Right lobe of liver (tissue), 6 donors: ENCODE measurements around the gene PRM2. TPM values are rescaled to one million over a fixed set of nuclear protein-coding genes. Genes with fewer than 3 reads are reported as not detected.

Experiments used
- ATAC-seq, 4 donors: fragments of 200-7000 bp; cut with Tn5 transposase; one replicate each; pipeline ENCODE4 v1.9.1; 2020; ENCODE audit warnings: mild to moderate bottlenecking in 4 of 4, moderate library complexity in 4 of 4
- DNase-seq, 3 donors: peaks; one replicate each; pipeline ENCODE4 v3.0.0-alpha.2; 2020
- H3K27ac ChIP-seq, 3 donors: fragments of 200-600 bp; one replicate each; pipeline ENCODE4 v1.8.0; 2022
- H3K27me3 ChIP-seq, 2 donors: fragments of 200-600 bp; one replicate each; pipeline ENCODE4 v1.8.0; 2022
- H3K36me3 ChIP-seq, 4 donors: fragments of 200-600 bp; sonication (generic) in 1 of 4; one replicate each; pipeline versions ENCODE4 v1.5.1 to v1.8.0; 2017 to 2022; ENCODE audit warnings: control low read depth in 1 of 4
- H3K4me1 ChIP-seq, 4 donors: fragments of 200-600 bp; sonication (generic) in 1 of 4; one replicate each; pipeline versions ENCODE4 v1.5.1 to v1.8.0; 2017 to 2022; ENCODE audit warnings: control low read depth in 1 of 4
- H3K4me3 ChIP-seq, 3 donors: fragments of 200-600 bp; one replicate each; pipeline ENCODE4 v1.8.0; 2022
- H3K9me3 ChIP-seq, 4 donors: fragments of 200-600 bp; sonication (generic) in 1 of 4; one replicate each; pipeline versions ENCODE4 v1.5.1 to v1.8.0; 2017 to 2022; ENCODE audit warnings: control low read depth in 1 of 4
- CTCF ChIP-seq, 4 donors: fragments of 200-600 bp in 3 of 4; fragments of 450-650 bp in 1 of 4; IDR thresholded peaks; one replicate each; pipeline versions ENCODE4 v1.5.1 to v1.8.0; 2016 to 2022; ENCODE audit warnings: antibody characterized with exemption in 4 of 4, mild to moderate bottlenecking in 2 of 4
- POLR2A ChIP-seq: fragments of 450-650 bp; IDR thresholded peaks from one replicate; pipeline ENCODE4 v1.6.1; 2017; ENCODE audit warnings: antibody characterized with exemption, mild to moderate bottlenecking
- WGBS: methylation state at CpG from one replicate; pipeline ENCODE4 v1.1.6; 2018; ENCODE audit warnings: low coverage, low lambda C conversion rate; ENCODE audit not compliant: insufficient coverage; ENCODE audit errors: missing lambda C conversion rate; 5-methylcytosine and 5-hydroxymethylcytosine counted together
- intact Hi-C, 2 donors: fragments of 100-400 bp; cut with DNase I; formaldehyde crosslinking; loops; one replicate each; pipeline versions ENCODE4 v1.11.2 to v1.14.1; 2022
- total RNA-seq, 6 experiments: library from RNA; depleted of rRNA in 2 of 6; stranded (reverse); fragments of >200 nt in 2 of 6; fragmentation: NEBNext Ultra II Directional in 3 of 6; extraction: Animal tissue kit (Norgen Biotek cat#: 25700) in 3 of 6; gene quantifications; one replicate each; pipeline versions ENCODE4 v1.1.0 to v1.2.4, GENCODE V29; 2016 to 2023
- donor health status: DM: no; HTN: yes; CAD: no.
- donor health status: DM: no; HTN: no; CAD: no.
- donor health status: DM: no; HTN: no; CAD: no.
- donor health status: DM: no; HTN: yes; CAD: no.
- donor health status: DM: no; HTN: yes; CAD: no.

PRM2 gene
- total RNA-seq, 6 experiments from 2014 or later = not detected

- ATAC-seq = no peak
- no peaks in the 10 kb centered on the region for H3K36me3 ChIP-seq
- intact Hi-C loops = no loop called here
- WGBS = 47% methylated on average over 2 of the region's 4 CpGs
- no peak overlapping the region for H3K4me3 ChIP-seq
- no peak overlapping the region for H3K27ac ChIP-seq
- no peaks in the 10 kb centered on the region for H3K27me3 ChIP-seq
- H3K9me3 ChIP-seq = no peaks in the 10 kb centered on the region
- TF ChIP-seq POLR2A (no peak), CTCF (IDR thresholded peaks at IDR 0.05) (no peak)
- no peak for DNase-seq
- peaks cover 0 to 14% (median 3%) of the 10 kb centered on the region in 4 donors for H3K4me1 ChIP-seq
These were observed 7.6 kb upstream of the PRM2 start for GRCh38 chr16:11283820-11284248.

- no peaks in the 10 kb centered on the region for H3K27me3 ChIP-seq
- no peaks in the 10 kb centered on the region for H3K36me3 ChIP-seq
- H3K9me3 ChIP-seq = no peaks in the 10 kb centered on the region
- TF ChIP-seq POLR2A (no peak), CTCF (IDR thresholded peaks at IDR 0.05) (no peak)
- WGBS = 93% methylated on average over 5 of the region's 25 CpGs
- intact Hi-C loops = no loop called here
- ATAC-seq (no peak), DNase-seq (no peak)
- H3K4me1 ChIP-seq = peaks cover 0 to 16% (median 3%) of the 10 kb centered on the region in 4 donors
- peak within 1 kb of the TSS in 2 of 3 donors; percentile 54 to 82 for H3K27ac ChIP-seq
- no peak within 1 kb of the TSS for H3K4me3 ChIP-seq
These were observed 4.6 kb upstream of the PRM2 start, which contains the start of gene PRM1 for GRCh38 chr16:11280616-11281522. Gene PRM1, minus strand, starts transcription at chr16:11281330. Its CDS starts 92 bp downstream, at chr16:11281238.

- peak; percentile 18 to 57 (median 37) for ATAC-seq
- H3K4me3 ChIP-seq = no peak overlapping the region
- H3K9me3 ChIP-seq = no peaks in the 10 kb centered on the region
- intact Hi-C loops = no loop called here
- peak overlapping the region in 2 of 3 donors; percentile 33 to 82 for H3K27ac ChIP-seq
- no peaks in the 10 kb centered on the region for H3K36me3 ChIP-seq
- peaks cover 0 to 16% (median 3%) of the 10 kb centered on the region in 4 donors for H3K4me1 ChIP-seq
- H3K27me3 ChIP-seq = no peaks in the 10 kb centered on the region
- TF ChIP-seq CTCF (IDR thresholded peaks at IDR 0.05) (no peak), POLR2A (no peak)
- 61% methylated on average over 4 of the region's 7 CpGs for WGBS
- no peak for DNase-seq
These were observed 2.7 kb upstream of the PRM2 start for GRCh38 chr16:11278681-11279628.

GRCh38 chr16:11277607-11278337 lies 1.5 kb upstream of the PRM2 start:
- H3K4me1 ChIP-seq = peaks cover 0 to 16% (median 3%) of the 10 kb centered on the region in 4 donors
- H3K27me3 ChIP-seq = no peaks in the 10 kb centered on the region
- H3K9me3 ChIP-seq = no peaks in the 10 kb centered on the region
- DNase-seq = no peak
- H3K36me3 ChIP-seq = no peaks in the 10 kb centered on the region
- intact Hi-C loops = no loop called here
- no peak overlapping the region for H3K27ac ChIP-seq
- WGBS = 84% methylated on average over 11 of the region's 12 CpGs
- TF ChIP-seq POLR2A = no peak
- no peak for TF ChIP-seq CTCF (IDR thresholded peaks at IDR 0.05)
- ATAC-seq = no peak
- H3K4me3 ChIP-seq = no peak overlapping the region
